ENCODE data around the gene ZNF648.
"Not testable (repeated sequence)": the region's sequence is repeated elsewhere in the genome, so short reads cannot be mapped to it uniquely, and the experiment has no call there.

The ZNF648 gene

GRCh38 chr1:182046763-182047162 lies 14.7 kb downstream of the ZNF648 start:
- TF ChIP-seq, protein P1, sequence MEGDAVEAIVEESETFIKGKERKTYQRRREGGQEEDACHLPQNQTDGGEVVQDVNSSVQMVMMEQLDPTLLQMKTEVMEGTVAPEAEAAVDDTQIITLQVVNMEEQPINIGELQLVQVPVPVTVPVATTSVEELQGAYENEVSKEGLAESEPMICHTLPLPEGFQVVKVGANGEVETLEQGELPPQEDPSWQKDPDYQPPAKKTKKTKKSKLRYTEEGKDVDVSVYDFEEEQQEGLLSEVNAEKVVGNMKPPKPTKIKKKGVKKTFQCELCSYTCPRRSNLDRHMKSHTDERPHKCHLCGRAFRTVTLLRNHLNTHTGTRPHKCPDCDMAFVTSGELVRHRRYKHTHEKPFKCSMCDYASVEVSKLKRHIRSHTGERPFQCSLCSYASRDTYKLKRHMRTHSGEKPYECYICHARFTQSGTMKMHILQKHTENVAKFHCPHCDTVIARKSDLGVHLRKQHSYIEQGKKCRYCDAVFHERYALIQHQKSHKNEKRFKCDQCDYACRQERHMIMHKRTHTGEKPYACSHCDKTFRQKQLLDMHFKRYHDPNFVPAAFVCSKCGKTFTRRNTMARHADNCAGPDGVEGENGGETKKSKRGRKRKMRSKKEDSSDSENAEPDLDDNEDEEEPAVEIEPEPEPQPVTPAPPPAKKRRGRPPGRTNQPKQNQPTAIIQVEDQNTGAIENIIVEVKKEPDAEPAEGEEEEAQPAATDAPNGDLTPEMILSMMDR (IDR thresholded peaks at IDR 0.05; ENCODE audit: low read depth, low read length), result no peak
- no peak overlapping the region for H3K4me3 ChIP-seq (ENCODE audit: low read depth, low read length)

DNA sequence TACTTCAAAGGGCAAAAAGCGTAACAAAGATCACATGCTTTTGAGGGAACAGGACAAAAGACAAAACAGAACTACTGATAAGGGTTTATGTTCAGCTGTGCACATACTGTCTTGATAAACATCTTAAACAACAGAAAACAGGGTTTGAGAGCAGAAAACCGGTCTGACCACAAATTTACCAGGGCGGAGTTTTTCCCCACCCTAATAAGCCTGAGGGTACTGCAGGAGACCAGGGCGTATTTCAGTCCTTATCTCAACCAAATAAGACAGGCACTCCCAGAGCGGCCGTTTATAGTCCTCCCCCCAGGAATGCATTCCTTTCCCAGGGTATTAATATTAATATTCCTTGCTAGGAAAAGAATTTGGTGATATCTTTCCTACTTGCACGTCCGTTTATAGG lies 16.0 kb downstream of the ZNF648 start:
- not testable (repeated sequence) for H3K4me3 ChIP-seq (ENCODE audit: low read depth, low read length)

DNA sequence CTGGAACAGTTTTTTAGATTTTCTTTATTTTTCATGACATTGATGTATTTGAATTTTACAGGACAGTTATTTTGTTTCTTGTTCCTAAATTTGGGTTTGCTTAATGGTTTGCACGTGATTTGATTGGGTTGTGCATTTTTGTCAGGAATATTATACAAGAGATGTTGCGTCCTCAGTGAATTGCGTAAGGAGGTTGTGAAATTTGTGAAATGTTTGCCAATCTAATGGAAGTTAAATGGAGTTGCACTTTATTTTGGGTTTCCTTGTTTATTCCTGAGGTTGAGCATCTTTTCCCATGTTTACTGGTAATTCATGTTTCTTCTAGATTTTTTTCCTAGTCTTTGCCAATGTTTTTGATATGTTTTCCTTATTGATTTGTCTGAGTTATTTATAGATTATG lies 19.9 kb downstream of the ZNF648 start:
- TF ChIP-seq, protein P1 (IDR thresholded peaks at IDR 0.05; ENCODE audit: low read depth, low read length), result no peak
- H3K4me3 ChIP-seq (ENCODE audit: low read depth, low read length), result no peak overlapping the region

DNA sequence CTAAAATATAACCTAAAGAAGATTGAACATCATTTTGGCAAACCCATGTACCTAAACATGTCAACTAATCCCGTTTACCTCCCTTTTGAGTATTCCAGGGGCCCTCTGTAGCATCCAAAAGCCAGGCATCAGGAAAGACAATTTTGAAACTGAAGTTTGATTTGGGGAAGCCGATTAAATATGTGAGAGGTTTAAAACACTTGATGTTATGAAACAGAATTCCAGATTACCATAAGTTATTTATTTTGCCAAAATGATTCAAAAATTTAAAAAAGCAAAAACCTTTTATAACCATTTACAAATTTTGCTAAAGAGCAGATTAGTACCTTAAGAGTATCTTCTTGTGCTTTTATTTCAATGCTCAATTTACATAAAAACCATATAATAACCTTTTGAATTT lies 23.3 kb downstream of the ZNF648 start:
- TF ChIP-seq, protein P1 (IDR thresholded peaks at IDR 0.05; ENCODE audit: low read depth, low read length), result no peak
- no peak overlapping the region for H3K4me3 ChIP-seq (ENCODE audit: low read depth, low read length)

DNA sequence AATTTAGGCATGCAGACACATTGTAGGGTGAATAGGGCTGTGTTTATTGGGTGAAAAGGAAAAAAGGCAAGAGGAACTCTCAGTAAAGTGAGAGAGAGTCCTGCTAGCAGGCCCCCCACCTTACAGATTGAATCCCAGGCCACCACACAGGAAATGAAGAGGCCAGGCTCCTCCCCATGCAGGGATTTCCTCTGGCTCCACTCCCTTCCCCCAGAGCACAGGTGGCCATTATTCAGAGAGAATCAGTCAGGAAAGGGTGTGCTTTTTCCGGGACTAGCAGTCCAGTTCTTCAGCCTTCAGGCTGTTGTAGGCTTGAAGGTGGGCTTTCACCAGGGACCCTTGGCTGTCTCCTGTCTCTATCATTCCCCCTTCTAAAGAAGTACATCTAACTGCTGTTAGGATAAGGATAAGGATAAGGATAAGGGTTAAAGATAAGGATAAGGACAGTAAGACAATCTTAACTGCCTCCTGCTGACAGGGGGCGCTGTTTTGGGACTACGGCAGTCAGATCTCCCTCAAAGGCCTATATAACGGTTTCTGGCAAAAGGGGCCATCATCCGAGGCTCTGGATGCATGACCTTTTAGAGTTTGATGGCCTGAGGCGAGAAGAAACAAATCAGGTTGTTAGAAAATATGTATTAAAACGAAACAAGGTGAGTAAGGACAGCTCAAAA lies 26.3 kb downstream of the ZNF648 start:
- no peak overlapping the region for H3K4me3 ChIP-seq (ENCODE audit: low read depth, low read length)
- TF ChIP-seq, protein P1 (IDR thresholded peaks at IDR 0.05; ENCODE audit: low read depth, low read length), result no peak

- no peak overlapping the region for H3K4me3 ChIP-seq (ENCODE audit: low read depth, low read length)
- TF ChIP-seq, protein P1 (IDR thresholded peaks at IDR 0.05; ENCODE audit: low read depth, low read length), result no peak
Measured at GRCh38 chr1:182032251-182032650, 29.3 kb downstream of the ZNF648 start.

GRCh38 chr1:182029379-182030331 lies 31.9 kb downstream of the ZNF648 start:
- TF ChIP-seq, protein P1 (IDR thresholded peaks at IDR 0.05; ENCODE audit: low read depth, low read length), result no peak
- H3K4me3 ChIP-seq (ENCODE audit: low read depth, low read length), result peak overlapping the region; percentile 35

Data from WI38 (cell line).